Measurements from ENCODE around the gene FNTB. TPM values are rescaled to one million over a fixed set of nuclear protein-coding genes. Genes with fewer than 3 reads are reported as not detected.

The FNTB gene
- total RNA-seq, 1 experiment from 2014 or later = 5.1 TPM

DNA sequence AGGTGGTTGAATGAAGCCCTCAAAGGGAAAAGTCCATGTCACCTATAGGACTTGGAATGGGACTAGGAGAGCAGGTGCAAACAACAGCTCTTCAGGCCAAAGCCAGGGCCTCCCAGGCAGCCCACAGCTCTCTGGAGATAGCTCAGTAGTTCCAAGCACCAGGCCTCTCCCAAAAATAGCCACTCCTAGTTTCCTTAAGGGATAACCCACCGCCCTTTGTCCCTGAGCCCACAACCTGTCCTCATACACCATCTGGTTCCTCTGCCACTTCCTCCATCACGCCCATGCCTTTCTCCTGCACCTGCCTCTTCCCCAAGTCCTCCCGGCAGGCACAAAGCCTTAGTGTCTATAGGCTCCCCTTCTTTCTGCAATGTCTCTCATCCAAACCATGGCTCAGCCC is 16.7 kb upstream of the FNTB start:
- Histone ChIP-seq H3K4me3 (no peak overlapping the region), H3K9me3 (no peaks in the 10 kb centered on the region), H3K27me3 (no peaks in the 10 kb centered on the region), H3K36me3 (no peaks in the 10 kb centered on the region)
- DNase-seq = no peak

DNA sequence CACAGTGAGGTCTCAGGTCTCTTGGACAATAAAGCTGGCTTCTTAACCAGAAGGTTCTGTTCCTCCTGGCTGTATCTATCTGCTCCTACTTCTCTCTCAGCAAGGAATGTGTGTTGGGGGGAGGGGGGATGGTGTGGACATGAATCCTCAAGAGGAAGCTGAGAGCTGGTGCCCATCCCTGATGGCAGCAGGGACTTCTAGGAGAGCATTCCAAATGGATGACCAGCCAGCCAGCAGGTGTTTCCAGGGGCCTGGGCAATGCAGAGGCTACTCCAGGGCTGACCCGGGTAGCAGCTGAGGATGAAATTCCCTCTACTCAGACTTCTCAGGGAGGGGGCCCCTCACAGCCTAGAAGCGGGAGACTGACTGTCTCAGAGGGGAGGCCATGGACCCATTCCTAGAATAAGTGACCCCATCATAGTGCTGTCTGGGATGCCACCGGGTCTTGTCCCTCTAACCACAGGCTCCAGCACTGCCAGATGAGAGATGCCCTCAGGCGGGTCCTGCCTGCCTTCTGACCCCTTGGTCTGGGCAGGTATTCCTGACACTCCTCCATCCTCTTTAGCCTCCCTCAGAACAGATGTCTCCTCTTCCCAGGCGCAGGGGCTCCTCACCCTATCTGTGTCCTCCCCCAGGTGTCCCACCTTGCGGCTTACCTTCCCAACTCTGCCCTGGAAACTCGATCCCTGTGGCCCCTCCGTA is 15.8 kb upstream of the FNTB start:
- Histone ChIP-seq H3K4me3 (no peak overlapping the region), H3K9me3 (no peaks in the 10 kb centered on the region), H3K27me3 (no peaks in the 10 kb centered on the region), H3K36me3 (no peaks in the 10 kb centered on the region)
- no peak for DNase-seq

DNA sequence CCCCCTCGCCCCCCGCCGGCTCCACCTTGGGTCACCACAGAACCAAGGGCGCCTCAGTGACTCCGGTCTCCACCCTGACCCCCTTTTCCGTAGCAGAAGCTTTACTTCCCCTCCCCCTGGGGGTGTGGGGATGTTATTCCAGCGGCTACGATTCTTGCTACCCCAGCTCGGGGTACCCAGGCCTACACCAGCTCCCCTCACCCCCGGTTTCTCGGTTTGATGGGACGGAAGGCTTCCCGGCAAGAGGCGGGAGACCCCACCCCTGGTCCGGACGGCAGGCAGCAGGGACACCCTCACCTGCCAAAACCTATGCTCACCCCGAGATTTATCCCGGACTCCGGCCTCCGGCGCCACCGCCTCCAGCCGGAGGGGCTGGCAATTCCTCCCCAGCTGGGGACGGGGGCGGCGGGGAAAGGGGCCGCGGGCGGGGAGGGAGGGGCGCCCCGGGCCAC is 15.2 kb upstream of the FNTB start:
- no peaks in the 10 kb centered on the region for H3K27me3 ChIP-seq
- H3K4me3 ChIP-seq = peak overlapping the region; percentile 32
- no peaks in the 10 kb centered on the region for H3K9me3 ChIP-seq
- H3K36me3 ChIP-seq = no peaks in the 10 kb centered on the region
- no peak for DNase-seq

DNA sequence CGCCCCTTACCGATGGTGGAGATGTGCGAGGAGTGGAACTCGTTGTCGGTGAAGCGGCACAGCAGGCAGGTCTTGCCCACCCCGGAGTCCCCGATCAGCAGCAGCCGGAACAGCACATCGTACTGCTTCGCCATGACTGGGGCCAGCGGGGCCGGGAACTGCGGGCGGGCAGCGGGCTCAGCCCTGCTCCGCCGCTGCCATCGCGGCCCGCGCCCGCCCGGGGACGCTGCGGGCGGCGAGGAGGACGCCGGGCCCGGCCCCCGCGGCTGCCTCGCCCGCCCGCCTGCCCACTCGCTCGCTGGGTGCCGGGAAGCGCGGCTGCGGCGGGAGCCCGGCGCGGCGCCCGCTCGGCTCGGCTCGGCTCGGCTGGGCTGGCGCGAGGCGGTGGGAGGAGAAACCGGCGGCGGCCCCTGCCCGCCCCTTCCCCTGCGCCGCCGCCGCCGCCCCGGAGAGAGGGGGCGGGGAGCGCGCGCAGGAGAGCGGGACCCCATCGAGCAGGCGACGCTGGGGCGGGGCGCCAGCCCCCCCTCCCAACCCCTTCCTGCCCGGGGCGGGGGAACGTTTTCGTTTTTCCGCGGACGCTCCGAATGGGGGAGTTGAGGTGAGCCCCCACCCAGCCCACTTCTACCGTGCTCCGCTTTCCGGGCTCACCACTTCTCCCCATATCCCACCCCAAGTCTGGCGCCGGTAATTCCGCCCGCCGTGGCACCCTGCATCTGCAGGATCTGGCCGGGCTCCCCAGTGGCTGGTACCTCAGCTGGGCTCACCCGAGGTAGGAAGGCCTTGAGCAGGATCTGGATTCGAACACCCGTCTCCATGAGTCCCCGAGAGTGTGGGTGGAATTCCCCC is 14.5 kb upstream of the FNTB start, which contains the start of gene RAB15:
Gene RAB15, minus strand, starts transcription at position 394 of the 849 bp plus-strand sequence. Its CDS starts 260 bp downstream, at position 134.
- H3K36me3 ChIP-seq = no peaks in the 10 kb centered on the region
- peak; percentile 20 for DNase-seq
- no peaks in the 10 kb centered on the region for H3K9me3 ChIP-seq
- H3K4me3 ChIP-seq = peak within 1 kb of the TSS; percentile 47
- no peaks in the 10 kb centered on the region for H3K27me3 ChIP-seq

DNA sequence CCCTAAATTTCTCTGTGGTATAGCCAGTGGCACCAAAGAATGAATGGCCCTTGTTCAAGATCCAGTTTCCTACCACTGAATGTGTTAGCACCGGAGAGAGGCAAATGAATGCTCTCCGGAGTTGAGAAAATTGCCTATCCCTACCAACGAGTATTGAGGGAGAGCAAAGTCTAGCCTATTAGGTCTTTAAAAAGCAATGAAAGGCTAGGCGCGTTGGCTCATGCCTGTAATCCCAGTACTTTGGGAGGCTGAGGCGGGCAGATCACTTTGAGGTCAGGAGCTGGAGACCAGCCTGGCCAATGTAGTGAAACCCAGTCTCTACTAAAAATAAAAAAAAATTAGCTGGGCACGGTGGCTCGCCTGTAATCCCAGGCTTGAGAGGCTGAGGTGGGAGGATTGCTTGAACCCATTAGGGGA is 13.7 kb upstream of the FNTB start:
- H3K36me3 ChIP-seq = no peaks in the 10 kb centered on the region
- no peak overlapping the region for H3K4me3 ChIP-seq
- DNase-seq = no peak
- H3K27me3 ChIP-seq = no peaks in the 10 kb centered on the region
- H3K9me3 ChIP-seq = no peaks in the 10 kb centered on the region

DNA sequence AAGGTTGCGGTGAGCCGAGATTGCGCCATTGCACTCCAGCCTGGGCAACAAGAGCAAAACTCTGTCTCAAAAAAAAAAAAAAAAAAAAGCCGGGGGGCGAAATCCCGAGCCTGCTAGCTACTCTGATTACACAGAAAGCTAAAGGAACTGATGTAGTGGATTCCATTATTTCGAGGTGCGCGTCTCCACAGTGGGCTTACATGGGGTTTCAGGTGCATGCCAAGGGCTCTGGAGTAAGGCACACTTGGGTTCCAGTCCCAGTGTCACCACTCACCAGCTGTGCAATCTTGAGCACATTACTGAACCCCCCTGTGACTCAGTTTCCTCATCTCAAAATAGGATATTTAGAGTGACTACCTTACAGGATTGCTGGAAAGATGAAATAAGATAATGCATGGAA is 12.9 kb upstream of the FNTB start:
- Histone ChIP-seq H3K27me3 (no peaks in the 10 kb centered on the region), H3K4me3 (no peak overlapping the region), H3K9me3 (no peaks in the 10 kb centered on the region), H3K36me3 (no peaks in the 10 kb centered on the region)
- DNase-seq = no peak

DNA sequence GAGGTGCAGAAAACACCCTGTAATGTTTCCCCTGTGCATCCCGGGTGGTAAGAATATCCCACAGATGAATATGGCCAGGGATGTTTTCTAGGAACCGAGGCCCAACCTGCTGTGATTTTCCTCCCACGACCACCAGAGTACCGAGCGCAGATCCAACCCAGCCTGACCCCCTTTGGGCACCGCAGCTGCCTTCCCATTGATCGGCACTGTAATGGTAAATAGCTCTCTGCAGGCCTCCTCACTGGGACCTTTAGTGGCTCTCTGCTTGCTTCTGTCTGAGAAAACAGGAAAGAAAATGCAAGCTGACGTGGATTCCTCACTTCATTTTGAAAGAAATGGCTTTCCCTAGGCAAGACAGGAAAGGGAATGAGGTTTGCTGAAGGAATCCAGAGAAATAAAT is 12.1 kb upstream of the FNTB start:
- H3K4me3 ChIP-seq = no peak overlapping the region
- no peaks in the 10 kb centered on the region for H3K27me3 ChIP-seq
- DNase-seq = no peak
- no peaks in the 10 kb centered on the region for H3K36me3 ChIP-seq
- H3K9me3 ChIP-seq = no peaks in the 10 kb centered on the region

DNA sequence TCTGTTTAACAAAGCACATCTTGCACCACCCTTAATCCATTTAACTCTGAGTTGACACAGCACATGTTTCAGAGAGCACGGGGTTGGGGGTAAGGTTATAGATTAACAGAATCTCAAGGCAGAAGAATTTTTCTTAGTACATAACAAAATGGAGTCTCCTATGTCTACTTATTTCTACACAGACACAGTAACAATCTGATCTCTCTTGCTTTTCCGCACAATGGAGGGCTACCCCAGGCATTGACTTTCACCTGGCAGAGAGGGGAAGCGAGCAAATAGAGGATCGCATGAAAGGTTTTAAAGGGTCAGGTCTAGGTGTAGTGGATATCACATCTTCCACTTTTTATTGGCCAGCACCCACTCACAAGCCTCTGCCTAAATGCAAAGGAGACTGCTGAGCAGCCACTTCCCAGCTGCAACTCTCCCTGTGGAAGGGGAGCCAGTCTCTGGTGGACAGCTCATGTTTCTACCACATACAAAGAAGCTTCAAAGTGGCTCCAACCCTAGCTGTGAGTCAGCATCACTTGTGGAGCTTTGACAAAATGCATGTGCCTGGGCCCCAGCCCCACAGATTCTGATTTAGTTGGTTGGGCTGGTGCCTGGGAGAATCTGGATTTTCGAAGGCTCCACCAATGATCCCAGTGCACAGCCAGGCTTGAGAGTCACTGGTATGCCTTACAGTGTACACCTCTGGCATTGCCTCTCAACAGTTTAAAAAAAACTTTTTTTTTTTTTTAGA is 7.2 kb upstream of the FNTB start:
- Histone ChIP-seq H3K27me3 (no peaks in the 10 kb centered on the region), H3K36me3 (no peaks in the 10 kb centered on the region), H3K9me3 (no peaks in the 10 kb centered on the region), H3K4me3 (no peak overlapping the region)
- no peak for DNase-seq

DNA sequence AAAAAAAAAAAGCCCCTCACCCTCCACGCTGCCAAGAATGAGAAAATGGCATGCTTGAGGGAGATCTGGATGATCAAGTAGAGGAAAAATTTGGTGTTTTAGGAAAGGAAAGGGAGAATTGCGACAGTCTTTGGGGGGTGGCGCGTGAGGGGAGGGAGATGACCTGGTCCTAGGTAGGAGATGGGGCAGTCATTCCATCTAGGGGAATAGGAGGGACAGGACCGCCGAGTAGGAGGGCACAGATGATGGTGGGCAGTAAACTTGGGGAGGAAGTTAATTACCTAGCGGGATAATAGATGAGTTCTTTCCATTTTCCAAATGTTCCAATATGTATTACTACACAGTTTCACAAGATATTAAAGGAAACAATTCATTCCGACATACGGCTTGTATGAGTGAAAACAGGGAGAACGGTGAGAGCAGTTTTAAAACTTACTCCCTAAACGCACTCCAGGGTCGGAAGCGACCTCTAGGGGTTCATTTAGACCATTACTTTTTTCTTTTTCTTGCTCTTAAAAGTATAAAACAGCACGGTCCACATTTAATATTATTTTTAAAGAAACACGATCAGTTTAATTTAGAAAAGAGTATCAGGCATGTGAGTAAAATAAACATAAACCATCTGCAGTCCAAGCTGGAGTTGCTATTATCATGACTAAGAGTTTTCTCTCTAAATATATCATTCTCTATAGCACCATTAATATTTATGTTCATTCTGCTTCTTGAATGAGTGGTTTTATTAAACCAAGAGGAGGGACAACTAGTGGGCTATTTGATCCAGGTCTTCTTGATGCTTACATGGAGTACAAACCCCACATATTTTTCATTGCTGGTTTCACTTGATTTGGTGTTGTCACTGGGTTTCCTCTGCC is 3.0 kb upstream of the FNTB start:
- no peaks in the 10 kb centered on the region for H3K27me3 ChIP-seq
- no peaks in the 10 kb centered on the region for H3K9me3 ChIP-seq
- no peak for DNase-seq
- no peaks in the 10 kb centered on the region for H3K36me3 ChIP-seq
- no peak overlapping the region for H3K4me3 ChIP-seq

DNA sequence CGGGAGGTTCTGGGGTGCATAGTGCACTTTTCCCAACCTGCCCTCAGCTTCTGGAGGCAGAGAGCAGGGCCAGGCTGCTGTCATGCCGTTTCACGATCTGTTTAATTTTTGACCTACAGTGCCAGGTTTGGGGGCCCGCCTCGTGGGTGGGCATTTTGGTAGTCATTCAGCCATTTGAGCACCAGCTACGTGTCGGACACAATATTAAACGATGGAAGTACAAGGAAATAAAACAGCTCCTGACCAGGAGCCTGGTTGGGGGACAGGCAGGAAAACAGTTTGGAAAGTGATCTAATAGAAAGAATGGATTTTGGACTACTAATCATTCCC is 708 bp downstream of the FNTB start:
- Histone ChIP-seq H3K36me3 (no peaks in the 10 kb centered on the region), H3K9me3 (no peaks in the 10 kb centered on the region), H3K4me3 (peak overlapping the region; percentile 88), H3K27me3 (no peaks in the 10 kb centered on the region)
- DNase-seq = no peak

DNA sequence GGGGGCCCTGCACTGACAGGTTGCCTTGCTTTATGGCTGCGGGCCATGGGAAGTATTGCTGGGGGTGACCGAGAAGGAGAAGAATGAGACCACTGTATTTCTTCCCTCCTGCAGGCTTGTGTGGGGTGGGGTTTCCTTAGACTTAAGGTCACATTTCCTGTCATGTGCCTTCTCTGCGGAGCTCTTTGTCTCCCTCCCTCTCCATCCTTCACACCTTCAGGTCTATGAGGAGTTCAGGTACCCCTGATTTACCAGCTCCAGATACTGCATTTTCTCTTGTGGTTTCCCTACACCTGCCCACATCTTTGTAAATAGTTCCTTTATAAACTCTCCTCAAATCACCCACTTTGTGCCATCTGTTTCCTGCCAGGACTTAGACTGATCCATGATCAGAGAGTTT is 3.6 kb downstream of the FNTB start:
- Histone ChIP-seq H3K4me3 (no peak overlapping the region), H3K9me3 (no peaks in the 10 kb centered on the region), H3K36me3 (no peaks in the 10 kb centered on the region), H3K27me3 (no peaks in the 10 kb centered on the region)
- no peak for DNase-seq

DNA sequence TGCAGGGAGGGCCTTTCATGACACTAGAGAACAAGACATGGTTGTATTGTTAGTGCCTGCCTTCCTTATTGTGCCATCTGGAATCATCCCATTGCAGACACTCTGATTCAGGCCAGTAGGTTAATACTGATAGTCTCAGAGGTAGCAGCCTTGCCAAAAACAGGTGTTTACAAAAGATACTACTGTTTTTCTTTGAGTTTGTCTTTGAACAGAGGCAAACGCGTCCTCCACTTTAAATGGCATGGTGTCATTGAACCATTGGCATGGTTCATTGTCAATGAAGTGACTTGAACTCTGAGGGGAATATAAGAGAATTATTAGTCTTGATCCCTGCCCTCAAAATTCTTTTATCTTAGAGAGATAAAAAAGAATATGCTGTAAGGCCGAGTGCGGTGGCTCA is 4.2 kb downstream of the FNTB start:
- H3K36me3 ChIP-seq = no peaks in the 10 kb centered on the region
- no peaks in the 10 kb centered on the region for H3K27me3 ChIP-seq
- H3K9me3 ChIP-seq = no peaks in the 10 kb centered on the region
- no peak overlapping the region for H3K4me3 ChIP-seq
- no peak for DNase-seq

DNA sequence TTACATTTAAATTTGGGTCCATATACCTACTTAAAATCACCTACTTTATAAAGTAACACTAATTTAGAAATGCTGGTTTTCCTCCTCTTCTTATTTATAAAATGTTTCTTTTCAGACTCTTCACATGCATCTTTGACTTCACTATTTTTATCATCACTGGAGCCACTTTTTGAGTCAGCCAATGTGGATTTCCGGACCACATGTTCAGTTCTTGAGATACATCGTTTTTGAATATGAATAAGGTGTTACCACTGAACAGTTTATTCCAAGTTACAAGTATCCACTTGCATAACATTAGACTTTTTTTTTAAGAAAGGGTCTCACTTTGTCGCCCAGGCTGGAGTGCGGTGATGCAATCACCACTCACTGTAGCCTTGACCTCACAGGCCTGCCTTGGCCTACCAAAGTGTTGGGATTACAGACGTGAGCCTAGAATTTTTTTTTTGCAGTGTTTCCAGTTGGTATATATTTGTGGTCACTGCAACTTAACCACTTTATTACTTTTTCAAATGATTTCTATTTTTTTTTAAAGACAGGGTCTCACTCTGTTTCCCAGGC is 5.7 kb downstream of the FNTB start:
- no peaks in the 10 kb centered on the region for H3K36me3 ChIP-seq
- no peak for DNase-seq
- no peak overlapping the region for H3K4me3 ChIP-seq
- H3K27me3 ChIP-seq = no peaks in the 10 kb centered on the region
- H3K9me3 ChIP-seq = no peaks in the 10 kb centered on the region

DNA sequence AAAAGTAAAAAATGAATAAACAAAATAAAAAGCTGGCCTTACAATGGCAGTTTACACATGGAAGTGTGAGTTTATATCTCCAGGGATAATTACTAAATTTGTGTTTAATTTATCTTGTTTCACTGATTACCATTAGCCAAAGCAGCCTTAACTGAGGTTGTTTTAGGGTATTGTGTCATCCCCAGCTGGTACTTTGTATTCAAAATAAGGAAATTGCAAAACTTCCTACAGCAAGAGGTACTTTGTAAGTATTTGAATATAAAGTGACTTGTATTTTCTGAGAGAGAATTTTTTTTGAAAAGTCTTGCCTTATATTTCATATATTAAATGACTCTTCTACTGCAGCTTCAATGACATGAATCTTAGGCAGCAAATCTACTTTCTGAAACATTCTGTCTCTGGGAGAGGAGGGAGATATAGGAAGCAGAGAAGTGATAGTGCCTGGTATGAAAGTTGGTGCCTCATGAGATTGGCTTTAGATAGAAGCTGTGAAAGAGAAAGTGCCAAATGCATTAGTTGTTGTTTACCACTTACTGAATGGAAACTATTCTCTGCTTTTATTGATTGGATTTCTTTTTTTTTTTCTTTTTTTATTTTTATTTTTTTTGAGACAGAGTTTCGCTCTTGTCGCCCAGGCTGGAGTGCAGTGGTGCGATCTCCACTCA is 6.7 kb downstream of the FNTB start:
- no peaks in the 10 kb centered on the region for H3K9me3 ChIP-seq

DNA sequence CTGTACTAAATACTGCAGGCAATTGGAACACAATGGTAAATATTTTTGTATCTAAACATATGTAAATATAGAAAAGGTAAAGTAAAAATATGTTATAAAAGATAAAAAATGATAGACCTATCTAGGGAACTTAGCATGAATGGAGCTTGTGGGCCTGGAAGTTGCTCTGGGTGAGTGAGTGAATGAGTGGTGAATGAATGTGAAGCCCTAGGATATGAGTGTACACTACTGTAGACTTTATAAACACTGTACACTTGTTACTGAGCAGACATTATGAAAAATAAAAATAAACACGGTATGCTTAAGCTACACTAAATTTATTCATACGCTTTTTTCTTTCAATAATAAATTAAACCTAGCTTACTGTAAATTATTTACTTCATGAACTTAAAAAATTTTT is 7.8 kb downstream of the FNTB start:
- no peaks in the 10 kb centered on the region for H3K36me3 ChIP-seq
- H3K4me3 ChIP-seq = no peak overlapping the region
- no peaks in the 10 kb centered on the region for H3K27me3 ChIP-seq
- H3K9me3 ChIP-seq = no peaks in the 10 kb centered on the region
- DNase-seq = no peak

More for the DNA sequence above, 6.7 kb downstream of the FNTB start:
- DNase-seq = no peak
- Histone ChIP-seq H3K27me3 (no peaks in the 10 kb centered on the region), H3K36me3 (no peaks in the 10 kb centered on the region), H3K4me3 (no peak overlapping the region)

DNA sequence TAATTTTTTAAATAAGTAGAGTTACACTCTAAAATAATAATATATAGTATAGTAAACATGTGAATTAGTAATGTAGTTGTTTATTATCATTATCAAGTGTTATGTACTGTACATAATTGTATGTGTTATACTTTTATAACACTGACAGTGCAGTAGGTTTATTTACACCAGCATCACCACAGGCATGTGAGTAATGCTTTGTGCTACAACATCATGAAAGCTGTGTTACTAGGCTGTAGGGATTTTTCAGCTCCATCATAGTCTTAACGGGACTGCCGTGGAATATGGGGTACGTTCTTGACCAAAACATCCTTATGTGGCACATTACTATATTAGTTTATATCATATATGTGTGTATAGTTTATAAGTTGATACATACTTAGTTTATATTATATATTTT is 8.6 kb downstream of the FNTB start:
- DNase-seq = no peak
- H3K36me3 ChIP-seq = no peaks in the 10 kb centered on the region
- H3K4me3 ChIP-seq = no peak overlapping the region
- H3K27me3 ChIP-seq = no peaks in the 10 kb centered on the region
- no peaks in the 10 kb centered on the region for H3K9me3 ChIP-seq

Measured in MG63 (cell line).